ENCODE results near the gene BTBD9. TPM values are rescaled to one million over a fixed set of nuclear protein-coding genes. Genes with fewer than 3 reads are reported as not detected.

Gene BTBD9
- total and polyA plus RNA-seq, 10 donors: 1.2 to 43.1 (median 27.8) TPM

DNA sequence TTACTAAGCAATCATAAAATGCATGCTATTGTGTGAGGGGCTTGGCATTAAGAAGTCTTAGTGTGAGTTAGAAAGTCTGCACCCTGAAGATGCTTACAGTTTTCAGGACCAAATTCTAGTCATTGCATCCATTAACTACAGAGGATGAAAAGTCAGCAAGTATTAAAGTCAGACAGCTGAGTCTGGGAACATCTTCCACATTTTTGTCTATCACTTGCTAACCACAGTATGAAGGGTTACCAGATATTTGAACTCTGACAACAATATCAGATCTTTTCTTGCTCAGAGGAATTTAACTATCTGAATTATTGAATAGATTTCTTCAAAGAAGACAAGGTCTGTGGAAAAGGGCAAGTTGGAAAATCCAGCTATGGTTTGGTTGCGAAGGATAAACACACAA lies 264.4 kb downstream of the BTBD9 start:
- no peak overlapping the region for H3K4me3 ChIP-seq
- no peak overlapping the region for H3K27ac ChIP-seq
- DNase-seq: no peak
- no peaks in the 10 kb centered on the region for H3K36me3 ChIP-seq
- TF ChIP-seq, protein P1, sequence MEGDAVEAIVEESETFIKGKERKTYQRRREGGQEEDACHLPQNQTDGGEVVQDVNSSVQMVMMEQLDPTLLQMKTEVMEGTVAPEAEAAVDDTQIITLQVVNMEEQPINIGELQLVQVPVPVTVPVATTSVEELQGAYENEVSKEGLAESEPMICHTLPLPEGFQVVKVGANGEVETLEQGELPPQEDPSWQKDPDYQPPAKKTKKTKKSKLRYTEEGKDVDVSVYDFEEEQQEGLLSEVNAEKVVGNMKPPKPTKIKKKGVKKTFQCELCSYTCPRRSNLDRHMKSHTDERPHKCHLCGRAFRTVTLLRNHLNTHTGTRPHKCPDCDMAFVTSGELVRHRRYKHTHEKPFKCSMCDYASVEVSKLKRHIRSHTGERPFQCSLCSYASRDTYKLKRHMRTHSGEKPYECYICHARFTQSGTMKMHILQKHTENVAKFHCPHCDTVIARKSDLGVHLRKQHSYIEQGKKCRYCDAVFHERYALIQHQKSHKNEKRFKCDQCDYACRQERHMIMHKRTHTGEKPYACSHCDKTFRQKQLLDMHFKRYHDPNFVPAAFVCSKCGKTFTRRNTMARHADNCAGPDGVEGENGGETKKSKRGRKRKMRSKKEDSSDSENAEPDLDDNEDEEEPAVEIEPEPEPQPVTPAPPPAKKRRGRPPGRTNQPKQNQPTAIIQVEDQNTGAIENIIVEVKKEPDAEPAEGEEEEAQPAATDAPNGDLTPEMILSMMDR (IDR thresholded peaks at IDR 0.05 in 8 of 11, conservative IDR thresholded peaks at IDR 0.05 in 3 of 11): no peak
- TF ChIP-seq POLR2A (IDR thresholded peaks at IDR 0.05) (no peak), POLR2AphosphoS5 (IDR thresholded peaks at IDR 0.05) (no peak)
- no peaks in the 10 kb centered on the region for H3K4me1 ChIP-seq
- H3K27me3 ChIP-seq (replicated peaks in 1 of 7): no peaks in the 10 kb centered on the region
- intact Hi-C loops (cut with DNase I; ENCODE audit: low total_unique reads): no loop called here
- 95 to 100% (median 97%) methylated on average over 1 of the region's 1 CpG for whole genome bisulfite sequencing, 5 donors
- H3K9me3 ChIP-seq: no peaks in the 10 kb centered on the region

DNA sequence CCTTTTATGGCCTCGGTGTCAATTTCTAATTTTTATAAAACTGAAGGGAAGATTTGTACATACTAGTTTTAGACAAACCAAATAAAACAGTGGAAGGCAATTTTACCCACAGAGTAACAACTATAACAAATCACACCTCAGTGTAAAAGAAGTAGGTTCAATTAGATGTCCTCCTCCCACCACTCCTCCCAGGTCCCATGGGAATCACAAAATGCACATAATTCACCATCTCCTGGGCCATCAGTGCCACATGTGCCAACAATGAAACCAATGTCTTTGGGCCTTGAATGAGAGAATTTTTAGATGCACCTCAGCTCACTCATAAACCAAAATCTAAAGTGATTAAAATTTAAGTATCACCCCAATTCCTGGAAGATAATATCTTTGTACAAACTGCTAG lies 267.8 kb downstream of the BTBD9 start:
- H3K27me3 ChIP-seq (replicated peaks in 1 of 7): no peaks in the 10 kb centered on the region
- no peak for TF ChIP-seq POLR2A (IDR thresholded peaks at IDR 0.05)
- no peak for TF ChIP-seq POLR2AphosphoS5 (IDR thresholded peaks at IDR 0.05)
- TF ChIP-seq, protein P1 (IDR thresholded peaks at IDR 0.05 in 8 of 11, conservative IDR thresholded peaks at IDR 0.05 in 3 of 11): no peak
- no peak for DNase-seq
- no peaks in the 10 kb centered on the region for H3K4me1 ChIP-seq
- intact Hi-C loops (cut with DNase I; ENCODE audit: low total_unique reads): no loop called here
- H3K27ac ChIP-seq: no peak overlapping the region
- 91 to 98% (median 96%) methylated on average over 1 of the region's 1 CpG for WGBS, 5 donors
- H3K36me3 ChIP-seq: no peaks in the 10 kb centered on the region
- no peak overlapping the region for H3K4me3 ChIP-seq
- no peaks in the 10 kb centered on the region for H3K9me3 ChIP-seq

DNA sequence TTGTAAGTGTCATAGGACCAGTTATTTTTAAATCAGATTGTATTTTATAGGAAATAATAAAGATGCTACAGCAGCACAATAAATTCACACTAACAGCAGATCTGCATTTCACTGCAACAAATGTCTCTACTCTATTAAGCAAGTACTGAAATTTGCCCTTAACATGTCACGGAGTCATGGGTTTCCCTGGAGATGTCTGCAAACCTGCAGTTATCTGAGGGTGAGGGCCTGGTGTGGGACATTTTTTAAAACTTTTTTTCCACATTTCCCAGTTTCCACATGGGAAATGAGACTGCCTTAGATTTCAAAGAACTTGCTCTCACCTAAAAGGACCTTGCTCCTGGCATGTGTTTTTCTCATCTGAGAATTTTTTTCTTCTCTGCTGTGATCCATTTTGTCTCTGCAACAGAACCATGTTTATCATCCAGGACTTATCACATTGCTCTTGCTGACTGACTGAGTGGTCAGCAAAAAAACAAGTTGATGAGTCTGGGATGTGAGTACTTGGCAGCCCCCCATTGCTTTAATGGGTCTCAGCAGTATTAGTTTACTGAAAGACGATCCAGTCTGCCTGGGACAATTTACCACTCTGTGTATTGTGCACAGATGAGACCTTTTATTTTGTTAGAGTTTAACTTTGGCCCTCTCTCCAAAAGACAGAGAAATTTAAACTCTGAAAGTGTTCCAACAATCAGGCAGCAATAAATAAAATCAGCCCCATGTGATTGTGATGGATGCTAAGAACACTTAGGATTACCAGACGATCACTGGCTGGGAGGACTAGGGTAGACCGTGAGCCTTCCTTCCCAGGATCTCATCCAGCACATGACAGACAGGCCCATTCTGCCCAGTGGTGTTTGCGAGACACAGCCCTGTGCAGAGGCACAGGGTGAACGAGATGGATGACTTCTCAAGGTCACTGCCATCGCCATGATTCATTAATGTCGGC lies 268.8 kb downstream of the BTBD9 start:
- H3K4me3 ChIP-seq: no peak overlapping the region
- TF ChIP-seq, protein P1 (IDR thresholded peaks at IDR 0.05 in 8 of 11, conservative IDR thresholded peaks at IDR 0.05 in 3 of 11): no peak
- TF ChIP-seq POLR2A (IDR thresholded peaks at IDR 0.05) (no peak), POLR2AphosphoS5 (IDR thresholded peaks at IDR 0.05) (no peak)

GRCh38 chr6:38367231-38367630 lies 272.5 kb downstream of the BTBD9 start:
- Histone ChIP-seq H3K36me3 (no peaks in the 10 kb centered on the region), H3K4me3 (no peak overlapping the region), H3K27me3 (replicated peaks in 1 of 7) (no peaks in the 10 kb centered on the region), H3K4me1 (no peaks in the 10 kb centered on the region), H3K27ac (no peak overlapping the region), H3K9me3 (no peaks in the 10 kb centered on the region)
- intact Hi-C loops (cut with DNase I; ENCODE audit: low total_unique reads): no loop called here
- no peak for DNase-seq
- TF ChIP-seq POLR2A (IDR thresholded peaks at IDR 0.05) (no peak), POLR2AphosphoS5 (IDR thresholded peaks at IDR 0.05) (no peak)
- TF ChIP-seq, protein P1 (IDR thresholded peaks at IDR 0.05 in 8 of 11, conservative IDR thresholded peaks at IDR 0.05 in 3 of 11): no peak

More for the DNA sequence above, 268.8 kb downstream of the BTBD9 start:
- no peaks in the 10 kb centered on the region for H3K4me1 ChIP-seq
- H3K36me3 ChIP-seq: no peaks in the 10 kb centered on the region
- no peak overlapping the region for H3K27ac ChIP-seq
- H3K27me3 ChIP-seq (replicated peaks in 1 of 7): no peaks in the 10 kb centered on the region
- DNase-seq: no peak
- H3K9me3 ChIP-seq: no peaks in the 10 kb centered on the region
- intact Hi-C loops (cut with DNase I; ENCODE audit: low total_unique reads): no loop called here
- WGBS, 5 donors: 82 to 93% (median 88%) methylated on average over 8 of the region's 8 CpGs
